ENCODE results near the gene RFWD3.
"Not testable (repeated sequence)": the region's sequence is repeated elsewhere in the genome, so short reads cannot be mapped to it uniquely, and the experiment has no call there.

RFWD3 gene

DNA sequence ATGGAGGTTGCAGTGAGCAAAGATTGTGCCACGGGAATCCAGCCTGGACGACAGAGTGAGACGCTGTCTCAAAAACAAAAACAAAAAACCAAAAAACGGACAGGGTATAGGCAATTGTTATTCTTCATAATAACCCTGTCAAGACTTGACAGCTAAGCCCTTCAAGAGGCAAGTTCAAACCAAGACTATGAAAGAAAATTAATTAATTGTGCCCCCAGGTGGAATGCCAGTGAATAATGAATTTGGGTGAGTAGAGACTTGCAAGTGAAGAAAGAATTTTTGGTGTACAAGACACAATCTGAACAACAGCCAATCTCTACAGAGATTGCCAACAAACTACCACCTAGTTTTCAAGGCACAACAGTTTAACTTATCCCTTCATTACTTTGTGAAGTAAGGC, 6.3 kb downstream of the RFWD3 start:
- DNase-seq, result no peak

GRCh38 chr16:74659041-74659440, 7.6 kb downstream of the RFWD3 start:
- DNase-seq, result no peak

- DNase-seq, result no peak
Measured at GRCh38 chr16:74657870-74658642, 8.6 kb downstream of the RFWD3 start.

GRCh38 chr16:74654536-74655050, 12.1 kb downstream of the RFWD3 start:
- DNase-seq, result no peak

- not testable (repeated sequence) for DNase-seq
Measured at GRCh38 chr16:74652883-74653282, 13.8 kb downstream of the RFWD3 start.

DNA sequence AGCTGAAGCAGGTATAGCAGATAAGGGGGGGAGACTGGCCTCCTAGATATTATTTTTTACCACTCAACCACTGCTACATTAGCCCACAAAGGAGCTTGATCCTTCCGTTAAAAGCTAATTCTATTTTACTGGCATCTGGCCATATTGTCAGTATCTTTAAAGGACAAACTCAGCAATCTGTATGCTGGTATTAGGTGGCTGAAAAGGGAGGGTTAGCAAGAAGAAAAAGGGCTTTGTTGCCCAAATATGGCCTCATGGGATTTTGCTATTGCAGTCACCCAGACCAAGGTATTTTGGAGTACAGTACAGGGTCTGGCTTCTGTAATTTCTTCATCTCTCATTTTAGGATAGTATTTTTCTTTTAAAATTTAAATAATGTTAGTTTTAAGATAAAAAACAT, 14.4 kb downstream of the RFWD3 start:
- DNase-seq, result no peak

DNA sequence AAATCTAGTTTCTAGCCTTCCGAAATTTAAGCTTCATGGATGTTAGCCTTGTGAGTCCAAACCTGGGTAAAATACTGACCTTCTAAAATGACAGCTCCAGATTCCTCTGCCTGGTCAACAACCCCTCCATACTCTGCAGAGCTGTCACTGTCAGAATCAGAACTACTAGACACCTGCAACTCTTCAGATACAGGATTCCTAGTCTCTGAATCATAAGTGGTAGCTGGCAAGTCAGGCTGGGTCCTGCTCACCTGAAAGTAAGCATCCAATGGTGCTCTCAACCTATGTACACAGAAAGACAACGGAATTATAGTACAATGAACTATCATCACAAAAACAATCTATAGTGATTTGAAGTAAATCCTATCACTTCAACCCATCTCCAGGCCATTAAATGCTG, 14.8 kb downstream of the RFWD3 start:
- DNase-seq, result no peak

DNA sequence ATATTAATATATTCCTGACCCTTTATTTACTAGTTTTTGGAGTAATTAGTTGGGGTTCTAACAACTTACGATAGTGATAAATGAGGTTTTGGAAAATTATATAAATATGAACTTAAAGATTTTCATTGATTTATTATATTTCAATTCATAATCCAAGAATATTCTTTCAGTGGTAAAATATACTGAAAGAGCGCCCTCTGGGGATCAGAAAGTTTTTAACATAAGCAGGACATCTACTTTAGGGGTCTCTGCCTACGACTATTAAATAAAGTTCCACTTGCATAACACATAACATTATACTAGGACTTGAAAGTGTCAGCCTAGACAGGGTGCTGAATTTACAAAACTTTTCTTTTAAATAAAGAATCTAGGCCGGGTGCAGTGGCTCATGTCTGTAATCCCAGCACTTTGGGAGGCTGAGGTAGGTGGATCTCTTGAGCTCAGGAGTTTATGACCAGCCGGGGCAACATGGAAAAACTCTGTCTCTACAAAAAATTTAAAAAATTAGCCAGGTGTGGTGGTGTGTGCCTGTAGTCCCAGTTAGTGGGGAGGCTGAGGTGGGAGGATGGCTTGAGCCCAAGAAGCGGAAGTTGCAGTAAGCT, 15.6 kb downstream of the RFWD3 start:
- no peak for DNase-seq

DNA sequence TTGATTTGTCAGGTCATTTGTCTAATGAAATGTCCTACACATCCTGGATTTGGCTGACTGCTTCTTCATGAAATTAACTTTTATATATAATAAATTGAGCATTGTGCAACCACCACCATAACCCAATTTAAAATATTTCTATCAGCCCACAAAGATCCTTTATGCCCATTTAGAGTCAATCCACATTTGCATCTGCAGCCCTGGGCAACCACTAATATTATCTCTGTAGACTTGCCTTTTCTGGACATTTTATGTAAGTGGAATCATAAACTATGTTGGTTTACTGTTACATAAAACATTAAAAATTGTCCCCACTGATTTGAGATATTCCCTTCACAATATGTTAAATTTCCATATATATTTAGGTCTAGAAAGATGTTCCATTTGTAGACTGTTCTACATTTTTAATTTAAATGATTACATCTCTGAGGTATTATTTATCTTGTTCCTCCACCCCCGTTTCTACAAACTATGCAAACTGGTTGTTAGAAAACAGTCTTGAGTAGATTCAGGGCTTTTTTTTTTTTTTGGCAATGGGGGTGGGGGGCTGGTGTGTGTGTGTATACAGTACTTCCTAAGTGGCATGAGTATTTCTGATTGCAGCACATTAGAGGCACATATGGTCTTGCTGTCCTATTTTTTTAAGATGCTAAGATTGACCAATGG, 16.7 kb downstream of the RFWD3 start:
- no peak for DNase-seq

GRCh38 chr16:74641969-74642368, 24.7 kb downstream of the RFWD3 start:
- no peak for DNase-seq

DNA sequence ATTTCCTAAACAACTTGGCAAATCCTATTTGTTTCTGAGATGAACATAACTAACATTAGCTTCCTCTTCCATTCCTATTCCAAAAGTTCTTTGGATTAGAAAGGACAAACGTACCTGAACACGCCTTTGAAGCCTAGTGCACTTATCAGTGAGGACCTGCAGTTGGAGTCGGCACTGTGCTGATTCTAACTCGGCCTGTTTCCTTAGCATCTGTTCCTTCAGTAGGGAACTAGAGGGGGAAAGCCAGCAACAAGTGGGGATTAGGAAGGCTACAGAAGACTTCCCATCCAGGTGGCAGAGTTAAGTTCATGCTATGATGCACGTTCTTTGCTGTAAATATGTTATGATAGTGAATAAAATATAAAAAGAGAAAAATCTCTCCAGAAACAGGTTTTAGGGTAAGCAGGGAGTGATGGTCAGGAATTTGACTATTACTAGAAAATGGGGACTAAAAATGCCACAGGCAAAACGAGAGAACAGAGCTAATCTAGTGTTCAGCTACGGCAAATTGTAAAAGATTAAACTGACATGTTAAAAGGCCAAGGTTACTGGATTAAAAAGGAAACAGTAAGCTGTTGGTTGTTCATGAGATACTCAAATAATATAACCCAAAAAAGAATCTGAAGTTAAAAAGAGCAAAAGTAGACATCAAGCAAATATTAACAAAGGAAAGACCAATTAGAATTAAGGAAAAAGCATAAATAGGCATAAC, 28.8 kb downstream of the RFWD3 start:
- DNase-seq, result no peak

- no peak for DNase-seq
Measured at GRCh38 chr16:74635303-74635702, 31.4 kb downstream of the RFWD3 start.

- no peak for DNase-seq
Measured at GRCh38 chr16:74633686-74634085, 33.0 kb downstream of the RFWD3 start.

DNA sequence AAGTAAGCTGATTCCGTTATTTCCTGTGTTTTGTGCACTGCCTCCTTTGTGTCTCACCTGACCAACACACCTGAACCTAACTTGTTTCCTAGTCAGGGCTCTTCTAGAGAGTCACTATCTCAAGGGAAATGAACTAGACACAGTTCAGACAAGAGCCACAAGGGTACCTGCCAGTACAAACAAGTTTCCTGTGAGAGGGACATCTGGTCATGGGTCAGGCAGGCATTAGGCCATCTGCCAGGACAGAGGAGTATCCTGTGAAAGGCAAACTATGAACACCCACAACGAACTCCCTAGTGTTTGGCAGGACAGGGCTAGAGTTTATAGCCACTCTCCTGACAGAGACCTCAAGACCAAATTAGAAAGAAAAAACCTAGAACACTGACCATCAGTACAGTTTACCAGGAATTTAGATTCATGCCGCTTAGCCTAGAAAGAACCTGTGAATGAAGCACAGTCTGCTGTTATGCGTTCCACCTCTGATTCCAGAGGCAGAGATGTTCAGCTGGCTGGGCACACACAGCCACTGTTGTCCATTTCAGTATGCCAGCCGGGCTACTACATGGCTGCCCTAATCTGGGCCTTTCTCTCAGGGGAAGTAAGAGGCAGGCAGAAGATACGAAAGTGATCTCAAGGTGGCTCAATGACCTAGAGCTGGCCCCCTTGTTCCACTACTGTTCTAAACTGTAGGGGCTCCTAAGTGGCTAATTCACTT, 39.0 kb downstream of the RFWD3 start:
- DNase-seq, result no peak

- no peak for DNase-seq
Measured at GRCh38 chr16:74626741-74627416, 39.8 kb downstream of the RFWD3 start.

DNA sequence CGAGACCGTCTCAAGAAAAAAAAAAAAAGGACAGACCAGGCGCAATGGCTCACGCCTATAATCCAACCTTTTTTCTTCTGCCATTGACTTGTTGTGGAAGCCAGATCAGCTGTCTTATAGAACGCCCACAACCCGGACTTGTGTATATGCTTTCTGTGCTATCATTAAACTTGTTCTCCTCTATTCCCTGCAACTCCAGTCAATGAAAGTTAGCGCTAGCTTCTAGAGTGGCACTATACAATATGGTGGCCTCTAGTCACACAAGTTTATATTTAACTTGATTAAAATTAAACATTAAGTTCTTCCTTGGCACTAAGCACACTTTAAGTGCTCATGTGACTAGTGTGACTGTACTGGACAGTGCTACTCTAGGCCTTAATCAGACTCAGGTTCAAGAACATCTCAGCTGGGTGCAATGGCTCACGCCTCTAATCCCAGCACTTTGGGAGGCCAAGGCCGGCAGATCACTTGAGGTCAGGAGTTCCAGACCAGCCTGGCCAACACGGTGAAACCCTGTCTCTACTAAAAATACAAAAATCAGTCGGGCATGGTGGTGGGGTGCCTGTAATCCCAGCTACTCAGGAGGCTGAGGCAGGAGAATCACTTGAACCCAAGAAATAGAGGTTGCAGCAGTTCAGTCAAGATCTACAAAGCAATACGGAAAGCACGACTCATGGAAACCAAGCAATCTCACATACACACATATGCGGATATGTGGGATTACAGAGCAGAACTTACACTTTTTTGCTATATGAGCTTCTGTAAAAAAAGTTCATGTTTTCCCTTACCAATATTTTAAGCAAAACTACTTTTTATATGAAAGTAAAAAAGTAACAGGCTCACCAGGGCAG, 41.0 kb downstream of the RFWD3 start:
- no peak for DNase-seq

- no peak for DNase-seq
Measured at GRCh38 chr16:74623839-74624235, 42.8 kb downstream of the RFWD3 start.

GRCh38 chr16:74623214-74623838, 43.4 kb downstream of the RFWD3 start:
- no peak for DNase-seq

- DNase-seq, result no peak
Measured at GRCh38 chr16:74622005-74622404, 44.7 kb downstream of the RFWD3 start.

GRCh38 chr16:74617206-74617788, 49.4 kb downstream of the RFWD3 start:
- DNase-seq, result no peak

Measured in NCI-H1105 (cell line).